ENCODE results near the gene AGTPBP1. TPM values are rescaled to one million over a fixed set of nuclear protein-coding genes. Genes with fewer than 3 reads are reported as not detected.

Gene AGTPBP1
- total and polyA plus RNA-seq, 2 donors, result 15.9 to 34.7 TPM

GRCh38 chr9:85743275-85744128 lies 1.7 kb upstream of the AGTPBP1 start:
- DNase-seq (ENCODE audit: low read depth in 6 of 9, low spot score in 9 of 9), result no peak
- Histone ChIP-seq H3K27ac (ENCODE audit: low read depth in 1 of 2, low read length in 1 of 2) (no peak overlapping the region), H3K36me3 (ENCODE audit: control insufficient read depth in 2 of 2, insufficient read depth in 2 of 2, low read length in 1 of 2) (no peaks in the 10 kb centered on the region), H3K4me3 (ENCODE audit: low read length in 2 of 2) (no peak overlapping the region), H3K4me1 (ENCODE audit: control insufficient read depth in 2 of 2, insufficient read depth in 2 of 2, low read length in 2 of 2) (no peaks in the 10 kb centered on the region), H3K27me3 (ENCODE audit: control insufficient read depth in 2 of 2, insufficient read depth in 1 of 2, low read length in 1 of 2) (no peaks in the 10 kb centered on the region), H3K9me3 (ENCODE audit: control insufficient read depth in 2 of 2, insufficient read depth in 1 of 2, low read length in 1 of 2) (no peaks in the 10 kb centered on the region)
- 79% methylated on average over 14 of the region's 14 CpGs for WGBS

DNA sequence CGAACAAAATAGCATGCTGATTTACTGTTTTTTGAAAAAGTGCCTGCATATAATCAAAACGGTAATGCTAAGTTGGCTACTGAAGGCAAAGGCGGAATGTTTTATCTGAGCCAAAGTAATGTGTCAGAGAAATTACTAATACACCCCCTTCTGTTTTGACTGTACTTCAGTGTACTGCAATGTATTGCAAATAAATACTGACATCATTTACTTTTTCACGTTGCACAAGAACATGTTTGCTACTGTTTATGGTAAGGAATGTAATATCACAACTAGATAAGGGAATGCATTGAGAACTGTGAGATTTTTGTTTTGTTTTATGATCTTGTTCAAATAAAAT lies 813 bp upstream of the AGTPBP1 start:
- no peaks in the 10 kb centered on the region for H3K4me1 ChIP-seq (ENCODE audit: control insufficient read depth in 2 of 2, insufficient read depth in 2 of 2, low read length in 2 of 2)
- WGBS, result 12% methylated on average over 4 of the region's 4 CpGs
- H3K4me3 ChIP-seq (ENCODE audit: low read length in 2 of 2), result peak overlapping the region; percentile 76 to 84
- no peaks in the 10 kb centered on the region for H3K9me3 ChIP-seq (ENCODE audit: control insufficient read depth in 2 of 2, insufficient read depth in 1 of 2, low read length in 1 of 2)
- no peak for DNase-seq (ENCODE audit: low read depth in 6 of 9, low spot score in 9 of 9)
- H3K27ac ChIP-seq (ENCODE audit: low read depth in 1 of 2, low read length in 1 of 2), result peak overlapping the region; percentile 83 to 91
- no peaks in the 10 kb centered on the region for H3K27me3 ChIP-seq (ENCODE audit: control insufficient read depth in 2 of 2, insufficient read depth in 1 of 2, low read length in 1 of 2)
- no peaks in the 10 kb centered on the region for H3K36me3 ChIP-seq (ENCODE audit: control insufficient read depth in 2 of 2, insufficient read depth in 2 of 2, low read length in 1 of 2)

- no peaks in the 10 kb centered on the region for H3K36me3 ChIP-seq (ENCODE audit: control insufficient read depth in 2 of 2, insufficient read depth in 2 of 2, low read length in 1 of 2)
- H3K4me3 ChIP-seq (ENCODE audit: low read length in 2 of 2), result peak overlapping the region; percentile 84 to 85
- no peaks in the 10 kb centered on the region for H3K9me3 ChIP-seq (ENCODE audit: control insufficient read depth in 2 of 2, insufficient read depth in 1 of 2, low read length in 1 of 2)
- WGBS, result under 1% methylated on average over 75 of the region's 75 CpGs
- peak overlapping the region; percentile 86 to 89 for H3K27ac ChIP-seq (ENCODE audit: low read depth in 1 of 2, low read length in 1 of 2)
- H3K4me1 ChIP-seq (ENCODE audit: control insufficient read depth in 2 of 2, insufficient read depth in 2 of 2, low read length in 2 of 2), result no peaks in the 10 kb centered on the region
- peak in 8 of 9 donors; percentile 40 to 85 (median 61) for DNase-seq (ENCODE audit: low read depth in 6 of 9, low spot score in 9 of 9)
- H3K27me3 ChIP-seq (ENCODE audit: control insufficient read depth in 2 of 2, insufficient read depth in 1 of 2, low read length in 1 of 2), result no peaks in the 10 kb centered on the region
Measured at GRCh38 chr9:85741095-85741874, 469 bp downstream of the AGTPBP1 start.

DNA sequence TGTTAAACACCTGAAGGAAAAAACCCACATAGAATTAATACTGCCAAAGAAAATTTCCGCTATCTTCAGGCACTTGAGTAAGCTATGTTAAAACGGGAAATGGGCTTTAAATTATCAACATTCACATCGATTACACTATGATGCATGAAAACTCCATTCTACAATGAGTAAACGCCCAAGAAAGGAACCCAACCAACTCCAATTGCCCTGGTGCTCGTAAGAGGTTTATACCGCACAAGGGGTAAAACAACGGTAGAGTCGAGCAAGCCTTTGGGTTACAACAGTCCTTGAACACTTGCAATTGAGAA lies 1.0 kb downstream of the AGTPBP1 start:
- Histone ChIP-seq H3K4me3 (ENCODE audit: low read length in 2 of 2) (peak overlapping the region; percentile 84 to 85), H3K9me3 (ENCODE audit: control insufficient read depth in 2 of 2, insufficient read depth in 1 of 2, low read length in 1 of 2) (no peaks in the 10 kb centered on the region), H3K27me3 (ENCODE audit: control insufficient read depth in 2 of 2, insufficient read depth in 1 of 2, low read length in 1 of 2) (no peaks in the 10 kb centered on the region), H3K27ac (ENCODE audit: low read depth in 1 of 2, low read length in 1 of 2) (peak overlapping the region; percentile 86 to 89), H3K4me1 (ENCODE audit: control insufficient read depth in 2 of 2, insufficient read depth in 2 of 2, low read length in 2 of 2) (no peaks in the 10 kb centered on the region), H3K36me3 (ENCODE audit: control insufficient read depth in 2 of 2, insufficient read depth in 2 of 2, low read length in 1 of 2) (no peaks in the 10 kb centered on the region)
- WGBS, result 3% methylated on average over 8 of the region's 8 CpGs
- no peak for DNase-seq (ENCODE audit: low read depth in 6 of 9, low spot score in 9 of 9)

DNA sequence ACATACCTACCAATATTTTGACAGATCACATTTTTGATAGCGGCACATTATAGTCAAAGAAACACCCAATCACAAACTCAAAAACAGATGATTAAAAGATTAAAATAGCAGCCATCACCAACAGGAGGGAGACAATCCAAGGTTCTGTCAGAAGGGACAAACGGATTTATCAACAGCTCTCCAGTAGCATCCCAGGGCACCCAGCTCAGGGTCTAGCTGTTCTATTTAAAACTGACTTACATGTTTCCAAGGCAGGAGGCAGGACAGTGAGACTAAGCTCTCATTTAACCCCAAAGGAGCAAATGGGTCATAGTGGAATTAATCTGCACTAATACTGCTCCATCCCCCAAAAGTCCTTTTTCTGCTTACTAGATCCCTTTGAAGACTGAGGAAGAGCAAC lies 3.2 kb downstream of the AGTPBP1 start:
- H3K4me1 ChIP-seq (ENCODE audit: control insufficient read depth in 2 of 2, insufficient read depth in 2 of 2, low read length in 2 of 2), result no peaks in the 10 kb centered on the region
- 96% methylated on average over 2 of the region's 2 CpGs for WGBS
- H3K36me3 ChIP-seq (ENCODE audit: control insufficient read depth in 2 of 2, insufficient read depth in 2 of 2, low read length in 1 of 2), result no peaks in the 10 kb centered on the region
- H3K27me3 ChIP-seq (ENCODE audit: control insufficient read depth in 2 of 2, insufficient read depth in 1 of 2, low read length in 1 of 2), result no peaks in the 10 kb centered on the region
- no peaks in the 10 kb centered on the region for H3K9me3 ChIP-seq (ENCODE audit: control insufficient read depth in 2 of 2, insufficient read depth in 1 of 2, low read length in 1 of 2)
- no peak overlapping the region for H3K4me3 ChIP-seq (ENCODE audit: low read length in 2 of 2)
- H3K27ac ChIP-seq (ENCODE audit: low read depth in 1 of 2, low read length in 1 of 2), result no peak overlapping the region
- no peak for DNase-seq (ENCODE audit: low read depth in 6 of 9, low spot score in 9 of 9)

DNA sequence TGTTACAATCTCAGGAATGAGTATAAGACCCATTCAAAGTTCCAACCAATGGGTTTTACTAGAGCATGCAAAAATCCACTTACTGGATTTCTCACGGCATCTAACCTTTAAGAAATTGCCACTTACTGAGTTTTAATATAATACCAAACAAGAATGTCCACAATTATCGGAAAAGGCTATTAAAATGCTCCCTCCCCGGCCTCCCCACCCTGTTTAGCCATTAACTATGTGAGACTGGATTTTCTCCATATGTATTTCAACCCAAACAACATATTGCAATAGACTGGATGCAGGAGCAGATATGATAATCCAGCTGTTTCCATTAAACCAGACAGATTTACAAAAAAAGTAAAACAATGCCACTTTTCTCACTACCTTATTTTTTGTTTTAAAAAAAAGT lies 4.1 kb downstream of the AGTPBP1 start:
- WGBS, result 84% methylated on average over 3 of the region's 3 CpGs
- no peaks in the 10 kb centered on the region for H3K9me3 ChIP-seq (ENCODE audit: control insufficient read depth in 2 of 2, insufficient read depth in 1 of 2, low read length in 1 of 2)
- no peak for DNase-seq (ENCODE audit: low read depth in 6 of 9, low spot score in 9 of 9)
- H3K27me3 ChIP-seq (ENCODE audit: control insufficient read depth in 2 of 2, insufficient read depth in 1 of 2, low read length in 1 of 2), result no peaks in the 10 kb centered on the region
- no peak overlapping the region for H3K27ac ChIP-seq (ENCODE audit: low read depth in 1 of 2, low read length in 1 of 2)
- no peak overlapping the region for H3K4me3 ChIP-seq (ENCODE audit: low read length in 2 of 2)
- H3K36me3 ChIP-seq (ENCODE audit: control insufficient read depth in 2 of 2, insufficient read depth in 2 of 2, low read length in 1 of 2), result no peaks in the 10 kb centered on the region
- H3K4me1 ChIP-seq (ENCODE audit: control insufficient read depth in 2 of 2, insufficient read depth in 2 of 2, low read length in 2 of 2), result no peaks in the 10 kb centered on the region

GRCh38 chr9:85730916-85731630 lies 10.7 kb downstream of the AGTPBP1 start:
- Histone ChIP-seq H3K27ac (ENCODE audit: low read depth in 1 of 2, low read length in 1 of 2) (no peak overlapping the region), H3K27me3 (ENCODE audit: control insufficient read depth in 2 of 2, insufficient read depth in 1 of 2, low read length in 1 of 2) (no peaks in the 10 kb centered on the region), H3K4me3 (ENCODE audit: low read length in 2 of 2) (no peak overlapping the region), H3K36me3 (ENCODE audit: control insufficient read depth in 2 of 2, insufficient read depth in 2 of 2, low read length in 1 of 2) (no peaks in the 10 kb centered on the region), H3K9me3 (ENCODE audit: control insufficient read depth in 2 of 2, insufficient read depth in 1 of 2, low read length in 1 of 2) (no peaks in the 10 kb centered on the region), H3K4me1 (ENCODE audit: control insufficient read depth in 2 of 2, insufficient read depth in 2 of 2, low read length in 2 of 2) (no peaks in the 10 kb centered on the region)
- WGBS, result 95% methylated on average over 4 of the region's 4 CpGs
- DNase-seq (ENCODE audit: low read depth in 6 of 9, low spot score in 9 of 9), result no peak

DNA sequence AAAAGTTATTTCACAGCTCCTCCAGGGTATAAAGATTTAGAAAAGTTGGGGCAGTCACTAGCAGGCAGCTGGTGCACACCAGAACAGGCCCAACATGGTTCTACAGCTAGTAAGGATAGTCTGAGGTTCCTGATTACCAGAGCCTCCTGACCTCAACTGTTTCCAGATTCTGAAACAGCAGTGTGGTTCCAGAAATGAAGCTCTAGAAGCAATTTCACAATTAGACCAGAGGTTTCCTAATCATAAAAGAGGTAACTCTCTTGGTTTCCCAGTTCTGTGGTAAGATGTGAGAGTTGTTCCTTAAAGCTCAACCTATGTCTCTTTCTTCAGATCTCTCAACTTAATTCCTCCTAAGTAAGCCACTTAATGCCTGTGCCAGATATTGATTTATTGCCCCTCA lies 11.9 kb downstream of the AGTPBP1 start:
- DNase-seq (ENCODE audit: low read depth in 6 of 9, low spot score in 9 of 9), result no peak
- Histone ChIP-seq H3K9me3 (ENCODE audit: control insufficient read depth in 2 of 2, insufficient read depth in 1 of 2, low read length in 1 of 2) (no peaks in the 10 kb centered on the region), H3K4me3 (ENCODE audit: low read length in 2 of 2) (no peak overlapping the region), H3K27ac (ENCODE audit: low read depth in 1 of 2, low read length in 1 of 2) (no peak overlapping the region), H3K27me3 (ENCODE audit: control insufficient read depth in 2 of 2, insufficient read depth in 1 of 2, low read length in 1 of 2) (no peaks in the 10 kb centered on the region), H3K4me1 (ENCODE audit: control insufficient read depth in 2 of 2, insufficient read depth in 2 of 2, low read length in 2 of 2) (no peaks in the 10 kb centered on the region), H3K36me3 (ENCODE audit: control insufficient read depth in 2 of 2, insufficient read depth in 2 of 2, low read length in 1 of 2) (no peaks in the 10 kb centered on the region)

GRCh38 chr9:85727500-85727899 lies 14.3 kb downstream of the AGTPBP1 start:
- Histone ChIP-seq H3K27ac (ENCODE audit: low read depth in 1 of 2, low read length in 1 of 2) (no peak overlapping the region), H3K4me1 (ENCODE audit: control insufficient read depth in 2 of 2, insufficient read depth in 2 of 2, low read length in 2 of 2) (peaks cover 5 to 15% of the 10 kb centered on the region in 2 donors)
- no peak for DNase-seq (ENCODE audit: low read depth in 6 of 9, low spot score in 9 of 9)

More at GRCh38 chr9:85727500-85727899, 14.3 kb downstream of the AGTPBP1 start:
- 92% methylated on average over 2 of the region's 2 CpGs for WGBS
- no peaks in the 10 kb centered on the region for H3K9me3 ChIP-seq (ENCODE audit: control insufficient read depth in 2 of 2, insufficient read depth in 1 of 2, low read length in 1 of 2)
- no peak overlapping the region for H3K4me3 ChIP-seq (ENCODE audit: low read length in 2 of 2)
- no peaks in the 10 kb centered on the region for H3K36me3 ChIP-seq (ENCODE audit: control insufficient read depth in 2 of 2, insufficient read depth in 2 of 2, low read length in 1 of 2)
- H3K27me3 ChIP-seq (ENCODE audit: control insufficient read depth in 2 of 2, insufficient read depth in 1 of 2, low read length in 1 of 2), result no peaks in the 10 kb centered on the region
